HepG2 (cell line): ENCODE data around the gene DENND5B. TPM values are rescaled to one million over a fixed set of nuclear protein-coding genes. Genes with fewer than 3 reads are reported as not detected.

Experiments used
- BRCA1 ChIP-seq: sonication (generic); formaldehyde crosslinking; IDR thresholded peaks from 2 replicates; pipeline ENCODE4 v1.4.0; 2020; ENCODE audit warnings: missing genetic modification reagents
- GABPB1 ChIP-seq: IDR thresholded peaks from 2 replicates; pipeline ENCODE4 v1.6.1; 2016; ENCODE audit warnings: mild to moderate bottlenecking, missing genetic modification reagents, moderate library complexity, missing compliant biosample characterization
- IRF2 ChIP-seq: IDR thresholded peaks from 2 replicates; pipeline ENCODE4 v1.6.1; 2018; ENCODE audit warnings: missing genetic modification reagents, missing compliant biosample characterization
- KDM4B ChIP-seq: sonication (generic); formaldehyde crosslinking; IDR thresholded peaks from 2 replicates; pipeline ENCODE4 v1.4.0; 2020; ENCODE audit warnings: missing genetic modification reagents
- SMAD3 ChIP-seq: sonication (generic); formaldehyde crosslinking; IDR thresholded peaks from 2 replicates; pipeline ENCODE4 v1.4.0; 2020; ENCODE audit warnings: missing genetic modification reagents
- SOX6 ChIP-seq, 2 experiments: fragments of 450-650 bp in 1 of 2; sonication (generic) in 1 of 2; formaldehyde crosslinking in 1 of 2; IDR thresholded peaks; 2 replicates each; pipeline versions ENCODE4 v1.4.0 to v1.6.1; 2017 to 2020; ENCODE audit warnings: antibody characterized with exemption in 1 of 2, mild to moderate bottlenecking in 1 of 2, missing genetic modification reagents in 1 of 2
- WIZ ChIP-seq: sonication (generic); formaldehyde crosslinking; IDR thresholded peaks from 2 replicates; pipeline ENCODE4 v1.5.1; 2020; ENCODE audit warnings: mild to moderate bottlenecking, missing genetic modification reagents
- ZFX ChIP-seq: sonication (generic); formaldehyde crosslinking; IDR thresholded peaks from 2 replicates; pipeline ENCODE4 v1.4.0; 2020; ENCODE audit warnings: mild to moderate bottlenecking, low read depth, missing genetic modification reagents, moderate library complexity
- ZNF121 ChIP-seq: sonication (generic); formaldehyde crosslinking; IDR thresholded peaks from 2 replicates; pipeline ENCODE4 v1.5.0; 2020; ENCODE audit warnings: mild to moderate bottlenecking, missing genetic modification reagents
- ZNF546 ChIP-seq: sonication (generic); formaldehyde crosslinking; conservative IDR thresholded peaks from 2 replicates; pipeline ENCODE4 v1.8.1; 2023; ENCODE audit warnings: mild to moderate bottlenecking, missing genetic modification reagents
- ZNF550 ChIP-seq: sonication (generic); formaldehyde crosslinking; IDR thresholded peaks from 2 replicates; pipeline ENCODE4 v1.4.0; 2020; ENCODE audit warnings: mild to moderate bottlenecking, missing genetic modification reagents, borderline replicate concordance
- ZNF556 ChIP-seq: sonication (generic); formaldehyde crosslinking; IDR thresholded peaks from 2 replicates; pipeline ENCODE4 v1.4.0; 2020; ENCODE audit warnings: mild to moderate bottlenecking, missing genetic modification reagents, borderline replicate concordance
- ZNF839 ChIP-seq: sonication (generic); formaldehyde crosslinking; IDR thresholded peaks from 2 replicates; pipeline ENCODE4 v1.4.0; 2020; ENCODE audit warnings: missing genetic modification reagents, mild to moderate bottlenecking, borderline replicate concordance
- polyA plus RNA-seq, 8 experiments: library from polyadenylated mRNA; depleted of rRNA in 3 of 8; stranded (reverse) in 7 of 8; unstranded in 1 of 8; fragments of >200 nt; fragmentation: Illumina TruSeq in 4 of 8; extraction: Trizol in 4 of 8; gene quantifications; 2 replicates each; pipeline versions ENCODE4 v1.2.1 to v1.2.3, GENCODE V29; 2011 to 2016; ENCODE audit warnings: low read depth in 4 of 8, missing spikeins in 1 of 8, mixed read lengths in 1 of 8; ENCODE audit not compliant: insufficient read depth in 1 of 8
- total RNA-seq, 5 experiments: library from RNA; depleted of rRNA; stranded (reverse); fragments of >200 nt; fragmentation: Illumina TruSeq; extraction: Trizol; gene quantifications; 2 replicates each; pipeline ENCODE4 v1.2.3, GENCODE V29; 2016; ENCODE audit warnings: low read depth in 1 of 5
- TF ChIP-seq, protein P1 (sequence below): sonication (generic); formaldehyde crosslinking; IDR thresholded peaks from 2 replicates; pipeline ENCODE4 v1.8.1; 2023; ENCODE audit warnings: mild to moderate bottlenecking, moderate library complexity, missing genetic modification reagents
- TF ChIP-seq, protein P2 (sequence below): sonication (generic); formaldehyde crosslinking; IDR thresholded peaks from 2 replicates; pipeline ENCODE4 v1.5.1; 2020; ENCODE audit warnings: missing genetic modification reagents, mild to moderate bottlenecking, borderline replicate concordance
- TF ChIP-seq, protein P3 (sequence below): sonication (generic); formaldehyde crosslinking; IDR thresholded peaks from 2 replicates; pipeline ENCODE4 v1.8.0; 2022; ENCODE audit warnings: mild to moderate bottlenecking, missing genetic modification reagents, moderate library complexity
- TF ChIP-seq, protein P4 (sequence below): IDR thresholded peaks from 2 replicates; pipeline ENCODE4 v1.6.1; 2018; ENCODE audit warnings: missing genetic modification reagents
- TF ChIP-seq, protein P5 (sequence below): sonication (generic); formaldehyde crosslinking; conservative IDR thresholded peaks from 2 replicates; pipeline ENCODE4 v1.8.0; 2022; ENCODE audit warnings: missing genetic modification reagents
- TF ChIP-seq, protein P6 (sequence below): sonication (generic); formaldehyde crosslinking; IDR thresholded peaks from 2 replicates; pipeline ENCODE4 v1.5.1; 2020; ENCODE audit warnings: missing genetic modification reagents, mild to moderate bottlenecking, borderline replicate concordance

The DENND5B gene
- total and polyA plus RNA-seq, 2 of the 13 experiments (the other 11 are each of a cell fraction or from before 2014, with no cell fraction given), result 14.7 to 18.7 TPM

DNA sequence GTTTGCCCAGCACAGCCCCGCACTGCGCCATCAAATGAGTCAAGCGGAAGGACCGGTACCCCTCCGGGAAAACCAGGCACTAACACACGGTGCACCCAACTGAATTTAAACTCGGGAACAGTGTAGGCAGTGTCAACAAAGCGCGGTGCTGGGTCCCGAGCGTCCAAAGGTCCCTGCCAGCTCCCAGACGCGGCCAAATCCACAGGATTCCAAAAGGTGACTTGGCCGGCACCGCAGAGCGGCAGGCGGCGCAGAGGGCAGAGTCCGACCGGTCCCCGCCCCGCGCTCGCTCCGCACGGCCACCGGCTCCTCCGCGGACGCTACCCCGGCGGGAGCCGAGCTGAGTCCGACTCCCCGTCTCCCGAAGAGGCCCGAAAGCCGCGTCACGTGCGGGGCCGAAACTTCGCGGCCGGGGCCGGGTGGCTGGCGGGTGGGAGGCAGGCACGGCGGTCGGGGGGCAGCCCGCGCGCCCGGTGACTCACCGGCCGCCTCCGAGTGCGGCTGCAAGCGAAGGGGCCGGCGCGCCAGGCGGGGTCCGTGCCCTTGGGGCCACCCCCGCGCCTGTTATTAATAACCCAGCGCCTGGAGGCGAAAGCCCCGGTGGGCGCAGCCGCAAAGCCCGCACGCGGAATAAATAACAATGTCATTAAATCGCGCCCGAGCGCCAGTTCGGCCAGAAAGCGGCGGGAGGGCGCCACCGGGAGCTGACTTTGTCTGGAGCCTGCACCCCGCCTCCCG is 863 bp downstream of the DENND5B start (continued):
- TF ChIP-seq ZNF546 (CRISPR knock-in tag) (0 out of 2 replicates have a peak, but pooled peaks have one; percentile 66), ZFX (peak; percentile 78), ZNF550 (CRISPR knock-in tag) (no peak), IRF2 (CRISPR knock-in tag) (peak; percentile 42; the same call in 1 of the 2 replicates), WIZ (CRISPR knock-in tag) (0 out of 2 replicates have a peak, but pooled peaks have one; percentile 23), BRCA1 (CRISPR knock-in tag) (no peak), GABPB1 (CRISPR knock-in tag) (peak; percentile 70), SMAD3 (CRISPR knock-in tag) (peak; percentile 68), SOX6 (IDR thresholded peaks at IDR 0.05) (no peak), SOX6 (CRISPR knock-in tag; IDR thresholded peaks at IDR 0.05) (peak; percentile 70), ZNF121 (CRISPR knock-in tag) (peak; percentile 78), KDM4B (CRISPR knock-in tag) (peak; percentile 82; the same call in 1 of the 2 replicates), ZNF839 (0 out of 2 replicates have a peak, but pooled peaks have one; percentile 67), ZNF556 (peak; percentile 51; the same call in 1 of the 2 replicates)
- TF ChIP-seq, protein P1, sequence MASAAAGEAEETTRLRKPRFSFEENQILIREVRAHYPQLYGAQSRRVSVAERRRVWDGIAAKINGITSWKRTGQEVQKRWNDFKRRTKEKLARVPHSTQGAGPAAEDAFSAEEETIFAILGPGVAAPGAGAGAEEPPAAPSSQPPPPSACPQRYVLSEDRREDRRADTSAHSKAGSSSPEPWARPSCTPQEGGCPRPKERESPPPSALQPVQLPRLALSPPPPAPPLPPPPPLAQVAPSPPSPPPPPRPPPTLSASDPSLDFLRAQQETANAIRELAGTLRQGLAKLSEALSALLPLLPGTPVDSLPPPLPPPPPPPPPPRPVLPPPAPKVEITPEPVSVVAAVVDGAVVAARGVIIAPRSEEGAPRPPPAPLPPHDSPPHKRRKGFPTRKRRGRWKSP (CRISPR knock-in tag), result peak; percentile 96
- TF ChIP-seq, protein P2, sequence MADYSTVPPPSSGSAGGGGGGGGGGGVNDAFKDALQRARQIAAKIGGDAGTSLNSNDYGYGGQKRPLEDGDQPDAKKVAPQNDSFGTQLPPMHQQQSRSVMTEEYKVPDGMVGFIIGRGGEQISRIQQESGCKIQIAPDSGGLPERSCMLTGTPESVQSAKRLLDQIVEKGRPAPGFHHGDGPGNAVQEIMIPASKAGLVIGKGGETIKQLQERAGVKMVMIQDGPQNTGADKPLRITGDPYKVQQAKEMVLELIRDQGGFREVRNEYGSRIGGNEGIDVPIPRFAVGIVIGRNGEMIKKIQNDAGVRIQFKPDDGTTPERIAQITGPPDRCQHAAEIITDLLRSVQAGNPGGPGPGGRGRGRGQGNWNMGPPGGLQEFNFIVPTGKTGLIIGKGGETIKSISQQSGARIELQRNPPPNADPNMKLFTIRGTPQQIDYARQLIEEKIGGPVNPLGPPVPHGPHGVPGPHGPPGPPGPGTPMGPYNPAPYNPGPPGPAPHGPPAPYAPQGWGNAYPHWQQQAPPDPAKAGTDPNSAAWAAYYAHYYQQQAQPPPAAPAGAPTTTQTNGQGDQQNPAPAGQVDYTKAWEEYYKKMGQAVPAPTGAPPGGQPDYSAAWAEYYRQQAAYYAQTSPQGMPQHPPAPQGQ (CRISPR knock-in tag), result no peak
- TF ChIP-seq, protein P3, sequence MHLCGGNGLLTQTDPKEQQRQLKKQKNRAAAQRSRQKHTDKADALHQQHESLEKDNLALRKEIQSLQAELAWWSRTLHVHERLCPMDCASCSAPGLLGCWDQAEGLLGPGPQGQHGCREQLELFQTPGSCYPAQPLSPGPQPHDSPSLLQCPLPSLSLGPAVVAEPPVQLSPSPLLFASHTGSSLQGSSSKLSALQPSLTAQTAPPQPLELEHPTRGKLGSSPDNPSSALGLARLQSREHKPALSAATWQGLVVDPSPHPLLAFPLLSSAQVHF (CRISPR knock-in tag), result no peak
- TF ChIP-seq, protein P4, sequence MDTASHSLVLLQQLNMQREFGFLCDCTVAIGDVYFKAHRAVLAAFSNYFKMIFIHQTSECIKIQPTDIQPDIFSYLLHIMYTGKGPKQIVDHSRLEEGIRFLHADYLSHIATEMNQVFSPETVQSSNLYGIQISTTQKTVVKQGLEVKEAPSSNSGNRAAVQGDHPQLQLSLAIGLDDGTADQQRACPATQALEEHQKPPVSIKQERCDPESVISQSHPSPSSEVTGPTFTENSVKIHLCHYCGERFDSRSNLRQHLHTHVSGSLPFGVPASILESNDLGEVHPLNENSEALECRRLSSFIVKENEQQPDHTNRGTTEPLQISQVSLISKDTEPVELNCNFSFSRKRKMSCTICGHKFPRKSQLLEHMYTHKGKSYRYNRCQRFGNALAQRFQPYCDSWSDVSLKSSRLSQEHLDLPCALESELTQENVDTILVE (CRISPR knock-in tag), result peak; percentile 90; the same call in 1 of the 2 replicates
- TF ChIP-seq, protein P5, sequence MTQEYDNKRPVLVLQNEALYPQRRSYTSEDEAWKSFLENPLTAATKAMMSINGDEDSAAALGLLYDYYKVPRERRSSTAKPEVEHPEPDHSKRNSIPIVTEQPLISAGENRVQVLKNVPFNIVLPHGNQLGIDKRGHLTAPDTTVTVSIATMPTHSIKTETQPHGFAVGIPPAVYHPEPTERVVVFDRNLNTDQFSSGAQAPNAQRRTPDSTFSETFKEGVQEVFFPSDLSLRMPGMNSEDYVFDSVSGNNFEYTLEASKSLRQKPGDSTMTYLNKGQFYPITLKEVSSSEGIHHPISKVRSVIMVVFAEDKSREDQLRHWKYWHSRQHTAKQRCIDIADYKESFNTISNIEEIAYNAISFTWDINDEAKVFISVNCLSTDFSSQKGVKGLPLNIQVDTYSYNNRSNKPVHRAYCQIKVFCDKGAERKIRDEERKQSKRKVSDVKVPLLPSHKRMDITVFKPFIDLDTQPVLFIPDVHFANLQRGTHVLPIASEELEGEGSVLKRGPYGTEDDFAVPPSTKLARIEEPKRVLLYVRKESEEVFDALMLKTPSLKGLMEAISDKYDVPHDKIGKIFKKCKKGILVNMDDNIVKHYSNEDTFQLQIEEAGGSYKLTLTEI, result no peak
- TF ChIP-seq, protein P6, sequence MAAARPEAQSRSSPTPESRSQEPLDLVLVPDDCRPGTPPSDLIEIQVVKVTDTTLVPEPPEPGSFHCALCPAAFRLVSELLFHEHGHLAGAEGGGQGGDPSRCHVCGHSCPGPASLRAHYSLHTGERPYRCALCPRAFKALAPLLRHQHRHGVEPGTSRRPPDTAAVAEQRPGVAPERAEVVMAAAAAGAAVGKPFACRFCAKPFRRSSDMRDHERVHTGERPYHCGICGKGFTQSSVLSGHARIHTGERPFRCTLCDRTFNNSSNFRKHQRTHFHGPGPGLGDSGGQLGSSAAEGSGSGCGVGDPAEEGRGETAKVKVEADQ (CRISPR knock-in tag), result peak; percentile 20; the same call in 1 of the 2 replicates
